Endothelial cell of hepatic sinusoid (primary cell): ENCODE results near the gene LRIG1.

Experiments
- in situ Hi-C: cut with HindIII; loops from 2 replicates; pipeline ENCODE4 v1.10.0; 2017; ENCODE audit warnings: low sequenced_read_pairs

Gene LRIG1

DNA sequence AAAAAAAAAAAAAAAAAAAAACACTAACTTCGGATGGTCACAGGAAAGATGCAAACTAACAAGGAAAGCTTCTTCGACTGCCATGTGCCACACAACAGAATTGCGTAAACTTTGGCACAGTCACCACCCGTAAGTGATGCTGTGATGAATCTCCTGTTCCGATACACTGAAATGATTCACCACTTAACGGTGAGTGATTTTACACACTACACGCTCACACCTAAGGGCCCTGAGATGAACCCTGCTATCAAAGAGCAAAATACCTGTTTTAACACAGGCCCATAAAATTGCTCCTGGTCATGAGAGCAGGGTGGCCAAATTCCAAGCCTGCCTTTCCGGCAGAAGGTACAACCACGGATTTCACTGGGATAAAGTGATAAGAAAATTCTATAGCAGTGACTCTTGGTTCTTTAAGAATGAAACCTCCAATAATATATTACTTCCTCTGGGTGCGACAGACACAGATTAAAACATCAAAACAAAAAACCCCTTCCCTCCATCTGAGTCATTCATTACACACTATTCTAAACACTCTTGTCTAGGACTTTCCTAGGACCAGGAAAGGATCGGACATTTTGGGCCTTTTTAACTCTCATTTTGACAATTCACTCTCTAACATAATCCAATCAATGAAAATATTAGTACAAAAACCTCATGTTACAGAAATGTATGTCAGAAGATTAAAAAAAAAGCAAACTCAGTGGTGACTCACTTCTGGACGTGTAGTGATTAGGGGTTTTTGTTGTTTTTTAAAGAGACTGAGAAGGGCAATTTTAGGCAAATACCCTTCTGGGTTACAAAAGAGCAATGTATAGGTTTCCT lies 28.3 kb downstream of the LRIG1 start:
- in situ Hi-C loops: no loop called here

- in situ Hi-C loops: no loop called here
Measured at GRCh38 chr3:66470956-66471686, 29.7 kb downstream of the LRIG1 start.

DNA sequence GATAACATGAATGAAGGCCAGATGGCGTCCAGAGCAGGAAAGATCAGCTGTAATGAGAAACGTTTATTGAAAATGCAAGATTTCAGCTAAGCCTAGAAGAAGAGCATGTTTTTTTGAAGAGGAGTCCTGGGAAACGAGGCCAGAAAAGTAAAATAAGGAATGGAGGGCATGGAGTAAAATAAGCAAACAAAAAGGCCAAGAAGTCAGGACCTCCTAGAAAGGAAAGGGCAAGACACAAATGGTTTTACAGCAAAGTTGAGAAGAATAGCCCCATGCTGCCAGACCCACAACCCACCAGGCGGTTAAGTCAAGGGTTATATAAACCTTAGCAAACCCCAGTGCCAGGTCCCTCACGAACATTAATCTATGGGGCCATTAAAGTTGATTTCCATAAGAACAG lies 30.5 kb downstream of the LRIG1 start:
- in situ Hi-C loops: no loop called here

DNA sequence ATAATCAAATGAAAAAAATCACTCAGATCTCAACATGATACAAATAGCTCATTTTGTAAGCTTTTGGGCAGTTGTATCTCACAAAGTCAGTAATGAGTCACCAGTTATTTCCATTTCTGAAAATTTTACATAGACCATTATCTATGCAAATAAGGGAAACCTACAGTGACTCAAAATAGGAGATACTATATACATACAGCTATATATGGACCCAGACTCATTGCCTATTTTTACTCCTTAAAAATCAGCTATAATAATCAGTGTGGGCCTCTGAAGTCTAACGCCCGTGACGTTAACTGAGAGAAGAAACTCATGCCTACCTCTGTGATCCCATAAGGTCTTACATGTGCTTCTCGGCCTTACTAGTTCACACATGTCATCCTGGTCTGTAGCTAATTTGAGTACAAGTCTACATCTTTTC lies 31.6 kb downstream of the LRIG1 start:
- in situ Hi-C loops: no loop called here

GRCh38 chr3:66467996-66468735 lies 32.7 kb downstream of the LRIG1 start:
- in situ Hi-C loops: no loop called here

- in situ Hi-C loops: no loop called here
Measured at GRCh38 chr3:66466606-66467270, 34.1 kb downstream of the LRIG1 start.

DNA sequence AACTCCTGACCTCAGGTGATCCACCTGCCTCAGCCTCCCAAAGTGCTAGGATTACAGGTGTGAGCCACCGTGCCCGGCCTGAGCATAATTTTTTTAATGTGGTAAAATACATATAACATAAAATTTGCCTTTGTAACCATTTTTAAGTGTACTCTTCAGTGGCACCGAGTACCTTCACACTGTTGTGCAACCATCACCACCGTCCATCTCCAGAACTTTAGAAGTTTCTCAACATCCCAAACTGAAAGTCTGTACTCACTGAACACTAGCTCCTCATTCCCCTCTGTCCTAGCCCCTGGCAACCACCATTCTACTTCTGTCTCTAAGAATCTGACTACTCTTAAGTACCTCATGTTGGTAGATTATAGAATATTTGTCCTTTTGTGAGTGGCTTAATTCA lies 35.2 kb downstream of the LRIG1 start:
- in situ Hi-C loops: no loop called here

DNA sequence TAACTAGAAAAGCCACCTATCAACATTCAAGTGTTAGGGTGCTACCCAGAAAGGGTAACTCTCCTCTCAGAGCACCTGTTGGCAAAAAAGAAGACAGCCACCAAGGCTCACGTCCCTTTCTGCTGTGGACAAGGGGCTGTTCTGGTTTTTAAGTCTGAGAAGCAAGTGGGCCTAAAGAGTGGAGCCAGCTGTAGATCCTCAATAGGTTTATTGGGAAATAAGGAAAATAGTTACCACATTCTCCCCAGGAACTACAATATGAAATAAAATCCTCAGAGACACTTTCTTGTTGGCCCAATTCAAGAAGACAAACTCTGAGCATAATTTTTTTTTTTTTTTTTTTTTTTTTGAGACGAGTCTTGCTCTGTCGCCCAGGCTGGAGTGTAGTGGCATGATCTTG lies 35.8 kb downstream of the LRIG1 start:
- in situ Hi-C loops: no loop called here

DNA sequence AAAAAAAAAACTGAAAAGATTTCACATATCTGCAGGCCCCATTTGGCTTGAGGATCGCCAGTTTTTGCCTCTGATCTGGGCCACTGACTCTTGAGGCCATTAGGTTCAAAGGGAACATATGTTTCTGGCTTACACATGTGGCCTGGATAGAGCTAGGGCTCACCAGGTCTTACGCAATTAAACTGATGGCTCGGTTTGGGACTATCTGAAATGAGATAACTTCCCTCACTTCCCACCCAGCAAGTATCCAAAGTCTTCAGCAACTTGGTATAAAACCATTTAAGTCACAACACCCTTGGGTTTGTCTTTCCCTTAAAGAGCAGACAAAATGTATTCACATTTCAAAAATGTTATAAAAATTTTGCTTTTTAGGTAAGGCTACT lies 36.3 kb downstream of the LRIG1 start:
- in situ Hi-C loops: no loop called here

DNA sequence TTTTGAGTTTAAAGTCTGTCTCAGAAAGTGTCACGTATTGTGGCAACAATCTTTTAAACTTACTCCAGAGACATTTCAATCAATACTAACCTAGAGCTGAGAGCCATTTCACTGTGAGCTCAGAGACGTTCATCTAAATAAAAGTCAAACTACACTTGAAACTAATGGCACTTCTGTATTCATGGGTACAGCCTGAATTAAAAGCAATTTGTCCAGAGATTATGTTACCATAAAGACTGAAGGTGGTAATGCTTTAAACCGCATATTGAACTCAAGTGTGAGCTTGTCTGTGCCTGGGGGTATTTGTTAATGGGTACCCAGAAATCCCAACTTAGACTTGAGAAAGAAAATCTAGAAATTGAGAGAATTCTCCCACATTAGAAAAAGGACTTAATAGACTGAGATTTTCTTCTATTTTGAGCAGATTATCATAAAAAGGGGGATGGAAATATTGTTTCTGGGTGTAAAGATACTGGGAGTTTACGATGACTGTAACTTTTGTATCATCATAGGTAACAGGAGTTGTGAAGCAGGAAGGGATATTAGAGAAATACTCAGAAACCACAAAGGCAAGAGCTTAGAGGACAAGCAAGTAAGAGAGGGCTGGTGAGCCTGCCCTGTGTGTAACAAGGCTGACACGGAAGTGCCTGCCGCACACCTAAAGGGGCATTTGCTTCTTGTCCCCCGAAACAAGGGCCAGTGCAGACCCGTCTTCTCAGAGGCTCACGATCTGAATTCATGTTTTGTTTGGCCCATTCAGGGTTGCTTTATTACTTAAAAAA lies 36.9 kb downstream of the LRIG1 start:
- in situ Hi-C loops: no loop called here

GRCh38 chr3:66463054-66463631 lies 37.7 kb downstream of the LRIG1 start:
- in situ Hi-C loops: no loop called here

DNA sequence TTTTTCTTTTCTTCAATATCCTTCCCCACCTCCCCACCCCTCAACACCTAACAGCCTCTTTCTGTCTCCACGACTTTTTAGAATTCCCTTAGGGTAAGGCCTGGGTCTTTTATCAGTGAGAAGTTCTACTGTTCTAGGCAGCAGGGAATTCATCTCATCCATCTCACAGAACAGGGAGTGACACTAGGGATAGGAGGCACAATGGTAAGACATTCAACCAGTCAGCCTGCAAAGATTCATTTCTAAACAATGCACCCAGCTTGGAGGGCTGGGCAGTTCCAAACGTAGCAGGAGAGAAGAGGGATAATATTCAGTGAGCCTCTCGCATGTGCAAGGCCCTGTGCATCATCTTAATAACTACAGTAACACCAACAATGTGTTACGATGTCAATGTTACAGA lies 43.6 kb downstream of the LRIG1 start:
- in situ Hi-C loops: no loop called here

DNA sequence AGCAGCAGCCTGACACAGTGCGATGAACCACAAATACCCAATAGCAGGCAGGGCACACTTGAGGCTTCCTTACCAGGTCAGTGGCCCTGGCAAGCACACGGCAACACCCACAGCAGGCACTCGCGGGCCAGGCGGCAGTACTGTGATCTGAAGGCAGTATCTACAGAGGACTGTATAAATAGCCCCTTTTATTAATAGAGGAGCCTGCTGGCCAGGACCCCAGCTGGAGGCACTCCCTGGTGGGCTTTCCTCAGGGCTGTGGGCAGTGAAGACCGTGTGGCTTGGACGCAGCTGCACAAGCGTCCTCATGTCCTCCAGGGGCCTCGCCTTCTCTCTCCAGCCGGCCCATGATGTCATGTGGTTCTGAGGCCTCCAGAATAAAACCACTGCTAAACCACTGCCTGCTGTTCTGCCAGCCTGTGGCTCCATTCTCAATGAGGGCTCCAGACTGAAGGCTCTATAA lies 44.1 kb downstream of the LRIG1 start:
- in situ Hi-C loops: no loop called here

DNA sequence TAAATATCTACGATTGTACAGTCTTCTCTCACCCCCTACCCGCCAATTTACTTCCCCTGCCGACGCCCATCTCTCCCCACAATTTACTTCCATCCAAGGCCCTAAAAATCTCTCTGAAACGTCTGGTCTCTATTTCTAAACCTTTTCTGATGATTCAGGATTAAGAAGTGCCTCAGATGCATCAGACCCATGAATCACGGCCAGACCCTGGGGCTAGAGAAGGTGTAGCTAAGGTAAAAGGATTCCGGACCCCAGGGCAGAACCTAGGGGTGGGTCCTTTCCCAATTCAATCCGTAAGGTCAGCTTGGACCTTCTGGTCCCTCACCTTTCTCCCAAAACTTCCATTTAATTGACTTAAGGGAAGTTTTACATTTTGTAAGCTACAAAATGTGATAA lies 46.4 kb downstream of the LRIG1 start:
- in situ Hi-C loops: no loop called here

DNA sequence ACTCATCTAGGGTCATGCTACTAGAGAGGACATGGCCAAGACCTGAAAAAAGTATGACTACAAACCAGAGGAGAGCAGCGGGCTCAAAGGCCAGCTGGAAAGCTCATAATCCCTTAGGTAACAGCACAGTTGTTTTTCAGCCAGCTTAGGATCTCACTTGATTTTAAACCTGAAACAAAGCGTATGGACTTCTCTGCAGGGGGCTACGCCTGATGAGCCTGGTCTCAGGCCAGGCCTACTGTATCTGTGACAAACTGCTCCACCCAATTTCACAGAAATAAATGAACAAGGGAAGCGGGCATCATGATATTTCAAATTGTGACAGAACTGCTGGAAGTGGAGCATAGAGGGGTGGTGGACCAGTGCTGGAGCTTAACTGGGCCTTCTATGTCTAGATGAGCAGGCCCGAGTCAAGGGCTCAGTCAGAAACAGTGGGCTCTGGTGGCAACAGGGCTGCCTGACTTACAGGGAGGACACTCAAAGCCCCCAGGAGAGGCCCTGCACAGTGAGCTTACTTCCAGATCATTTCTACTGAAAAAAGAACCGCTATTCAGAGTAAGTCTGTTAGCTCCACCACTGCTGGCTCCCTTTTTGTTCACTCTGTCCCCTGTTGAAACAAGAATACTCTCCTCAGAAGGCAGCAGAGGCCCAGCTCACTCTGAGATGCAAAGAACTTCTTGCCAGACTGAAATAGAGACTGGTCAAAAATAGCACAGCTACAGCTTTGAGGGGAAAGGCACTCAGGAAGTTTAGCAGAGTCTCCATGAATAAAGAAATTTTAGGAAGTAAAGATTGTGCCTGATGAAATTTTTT lies 47.0 kb downstream of the LRIG1 start:
- in situ Hi-C loops: no loop called here

DNA sequence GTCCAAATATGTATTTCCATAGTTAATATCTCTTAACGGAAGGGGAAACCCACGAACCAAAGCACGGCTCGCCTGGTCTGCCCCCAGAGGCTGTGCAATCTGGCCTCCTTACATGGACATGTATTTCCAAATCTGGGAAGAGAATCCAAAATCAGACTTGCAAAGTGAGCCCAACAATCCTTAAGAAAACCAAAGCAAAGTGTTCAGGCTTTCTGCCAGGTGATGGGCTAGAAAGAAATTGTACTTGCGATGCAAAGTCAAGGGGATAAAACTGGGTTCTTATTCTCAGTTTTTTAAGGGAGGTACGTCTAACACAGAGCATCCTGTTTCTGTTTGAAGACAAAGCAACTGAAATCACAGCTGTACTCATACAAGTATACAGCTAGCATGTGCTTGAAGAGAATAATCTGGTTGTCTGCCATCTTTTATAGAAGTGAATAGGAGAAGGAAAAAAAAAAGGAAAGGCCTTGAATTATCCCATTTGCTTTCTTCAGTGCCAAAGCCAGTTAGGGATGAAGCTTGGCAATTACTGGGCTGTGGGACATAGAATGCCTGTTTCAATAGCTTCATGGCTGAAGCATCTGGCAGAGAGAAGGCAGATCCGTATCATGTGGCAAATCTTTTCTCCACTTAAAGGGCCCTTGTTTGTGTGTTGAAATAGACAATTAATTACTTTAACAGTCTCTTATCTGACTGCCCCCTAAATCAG lies 48.4 kb downstream of the LRIG1 start:
- in situ Hi-C loops: no loop called here

DNA sequence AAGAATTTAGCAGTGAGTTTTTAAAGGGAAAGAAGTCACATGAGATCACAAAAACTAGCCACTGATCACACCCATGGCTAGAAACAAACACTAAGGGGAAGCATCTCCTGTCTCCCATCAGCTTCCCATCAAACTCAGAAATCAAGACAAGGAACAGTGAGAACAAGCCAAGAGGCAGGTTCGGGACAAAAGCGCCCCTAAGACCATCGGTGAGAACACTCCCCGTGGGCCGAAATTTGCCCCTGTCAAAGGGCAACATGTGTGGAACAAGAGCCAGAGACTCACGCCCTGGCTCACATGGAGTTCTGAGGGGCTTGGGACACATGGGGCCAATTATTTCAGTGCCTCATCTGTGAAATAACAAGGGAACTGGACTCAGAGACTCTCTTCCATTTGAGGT lies 49.1 kb downstream of the LRIG1 start:
- in situ Hi-C loops: no loop called here

DNA sequence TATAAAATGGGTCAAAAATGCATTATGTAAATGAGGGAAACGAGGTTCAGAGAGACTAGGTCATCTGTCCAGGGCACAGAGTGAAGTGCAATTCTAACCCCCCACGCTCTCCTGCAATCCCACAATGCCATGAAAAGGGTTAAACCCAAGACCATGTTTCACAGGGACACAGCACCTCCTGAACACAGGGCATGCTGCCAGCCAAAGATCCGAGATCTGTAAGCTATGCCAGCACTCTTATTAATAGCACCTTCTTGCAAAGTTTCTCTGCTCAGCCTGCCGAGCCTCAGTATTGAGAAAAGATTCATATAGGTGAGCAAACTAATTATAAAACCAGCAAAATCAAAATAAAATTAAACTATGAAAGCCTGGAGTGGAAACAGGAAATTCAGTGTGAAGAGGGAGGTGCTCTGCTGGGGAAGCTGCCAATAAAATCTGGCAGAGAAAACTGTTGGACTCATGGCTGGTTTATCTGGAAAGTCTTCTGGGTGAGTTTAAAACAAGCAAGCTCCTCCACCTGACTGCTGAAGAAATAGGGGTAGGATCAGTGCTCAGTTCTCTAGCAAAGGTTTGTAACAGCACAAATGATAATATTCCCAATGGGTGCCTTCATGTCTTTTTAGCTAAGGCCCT lies 50.3 kb downstream of the LRIG1 start:
- in situ Hi-C loops: no loop called here
